Neural progenitor cell (in vitro differentiated cells): ENCODE data around the gene ERC1. TPM values are rescaled to one million over a fixed set of nuclear protein-coding genes. Genes with fewer than 3 reads are reported as not detected.
A peak's percentile ranks its signal among the peaks of the same experiment; 100 is the strongest.

Experiments used
- DNase-seq: peaks from one replicate; pipeline ENCODE4 v3.0.0-alpha.2; 2016; ENCODE audit warnings: low spot score
- H2AFZ ChIP-seq: fragments of 200-600 bp; sonication (generic); replicated peaks from 2 replicates; pipeline ENCODE4 v1.6.1; 2016; ENCODE audit warnings: antibody characterized with exemption
- H3F3A ChIP-seq: fragments of 200-600 bp; sonication (generic); 2 replicates; pipeline ENCODE4 v1.6.1; 2016; ENCODE audit warnings: antibody characterized with exemption, low read depth
- H3K27ac ChIP-seq: fragments of 200-600 bp; sonication (generic); 2 replicates; pipeline ENCODE4 v1.5.1; 2016; ENCODE audit warnings: mild to moderate bottlenecking
- H3K27me3 ChIP-seq: fragments of 200-600 bp; sonication (generic); 2 replicates; pipeline ENCODE4 v1.6.1; 2016; ENCODE audit warnings: mild to moderate bottlenecking, moderate library complexity
- H3K36me3 ChIP-seq: fragments of 200-600 bp; sonication (generic); 2 replicates; pipeline ENCODE4 v1.5.1; 2016
- H3K4me1 ChIP-seq: fragments of 200-600 bp; sonication (generic); 2 replicates; pipeline ENCODE4 v1.6.1; 2016; ENCODE audit warnings: mixed run types
- H3K4me2 ChIP-seq: fragments of 200-600 bp; sonication (generic); 2 replicates; pipeline ENCODE4 v1.6.1; 2016
- H3K4me3 ChIP-seq: fragments of 200-600 bp; sonication (generic); 2 replicates; pipeline ENCODE4 v1.5.1; 2016
- H3K79me2 ChIP-seq: fragments of 200-600 bp; sonication (generic); 2 replicates; pipeline ENCODE4 v1.6.1; 2016; ENCODE audit warnings: low read depth
- H3K9ac ChIP-seq: fragments of 200-600 bp; sonication (generic); 2 replicates; pipeline ENCODE4 v1.6.1; 2016
- H3K9me3 ChIP-seq: fragments of 200-600 bp; sonication (generic); 2 replicates; pipeline ENCODE4 v1.5.1; 2016; ENCODE audit warnings: low read depth
- H4K20me1 ChIP-seq: fragments of 200-600 bp; sonication (generic); 2 replicates; pipeline ENCODE4 v1.6.1; 2016; ENCODE audit warnings: low read depth
- H3K27ac Mint-ChIP-seq: 3 replicates; pipeline ENCODE4 v1.8.0; 2021; ENCODE audit warnings: mixed read lengths
- H3K27me3 Mint-ChIP-seq: 2 replicates; pipeline ENCODE4 v1.8.0; 2022; ENCODE audit warnings: low read depth, mild to moderate bottlenecking, inconsistent platforms, moderate library complexity, mixed read lengths; ENCODE audit not compliant: insufficient read depth
- H3K36me3 Mint-ChIP-seq: 3 replicates; pipeline ENCODE4 v1.8.0; 2021; ENCODE audit warnings: mixed read lengths
- H3K4me1 Mint-ChIP-seq: 3 replicates; pipeline ENCODE4 v1.8.0; 2021; ENCODE audit warnings: mixed read lengths
- H3K4me3 Mint-ChIP-seq: 3 replicates; pipeline ENCODE4 v1.8.0; 2021; ENCODE audit warnings: mild to moderate bottlenecking, moderate library complexity, mixed read lengths
- H3K9me3 Mint-ChIP-seq: 3 replicates; pipeline ENCODE4 v1.8.0; 2020; ENCODE audit warnings: mixed read lengths
- EZH2 ChIP-seq: fragments of 200-600 bp; sonication (generic); IDR thresholded peaks from 2 replicates; pipeline ENCODE4 v1.6.1; 2017; ENCODE audit warnings: antibody characterized with exemption, mild to moderate bottlenecking, moderate library complexity
- EZH2phosphoT487 ChIP-seq: fragments of 200-600 bp; sonication (generic); IDR thresholded peaks from 2 replicates; pipeline ENCODE4 v1.6.1; 2017; ENCODE audit warnings: antibody characterized with exemption
- total RNA-seq: library from RNA; depleted of rRNA; stranded (reverse); fragments of >200 nt; gene quantifications from 2 replicates; pipeline ENCODE4 v1.2.3, GENCODE V29; 2015; ENCODE audit warnings: low replicate concordance
- TF ChIP-seq, protein P1 (sequence below): fragments of 200-600 bp; sonication (generic); IDR thresholded peaks from 2 replicates; pipeline ENCODE4 v1.5.1; 2017; ENCODE audit warnings: antibody characterized with exemption, mild to moderate bottlenecking

Gene ERC1
- total RNA-seq, 1 donor from 2014 or later = 27.5 TPM

DNA sequence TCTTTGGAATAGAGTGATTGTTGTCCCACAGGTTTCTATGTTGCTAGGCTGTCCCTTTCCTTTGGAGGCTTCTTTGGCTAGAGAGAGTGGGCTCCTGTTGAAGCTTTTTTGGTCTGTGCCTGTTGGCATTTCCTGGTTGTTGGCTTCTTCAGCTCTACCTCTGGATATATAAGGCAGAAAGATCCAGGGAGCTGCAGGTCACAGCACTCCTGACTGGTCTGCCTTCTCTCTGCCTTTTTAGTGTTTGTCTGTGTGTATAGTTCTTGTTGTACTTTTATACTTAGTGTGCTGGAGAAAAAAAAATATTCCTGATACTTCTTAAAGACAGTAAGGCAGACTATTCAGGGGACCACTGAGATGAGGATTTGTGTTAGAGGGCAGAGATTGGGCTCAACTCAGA, 400.7 kb downstream of the ERC1 start:
- peaks cover 13% of the 10 kb centered on the region for H3K36me3 ChIP-seq
- no peaks in the 10 kb centered on the region for H3K4me1 ChIP-seq
- no peak overlapping the region for H3K4me3 ChIP-seq
- H3K27me3 ChIP-seq = no peaks in the 10 kb centered on the region
- TF ChIP-seq, protein P1, sequence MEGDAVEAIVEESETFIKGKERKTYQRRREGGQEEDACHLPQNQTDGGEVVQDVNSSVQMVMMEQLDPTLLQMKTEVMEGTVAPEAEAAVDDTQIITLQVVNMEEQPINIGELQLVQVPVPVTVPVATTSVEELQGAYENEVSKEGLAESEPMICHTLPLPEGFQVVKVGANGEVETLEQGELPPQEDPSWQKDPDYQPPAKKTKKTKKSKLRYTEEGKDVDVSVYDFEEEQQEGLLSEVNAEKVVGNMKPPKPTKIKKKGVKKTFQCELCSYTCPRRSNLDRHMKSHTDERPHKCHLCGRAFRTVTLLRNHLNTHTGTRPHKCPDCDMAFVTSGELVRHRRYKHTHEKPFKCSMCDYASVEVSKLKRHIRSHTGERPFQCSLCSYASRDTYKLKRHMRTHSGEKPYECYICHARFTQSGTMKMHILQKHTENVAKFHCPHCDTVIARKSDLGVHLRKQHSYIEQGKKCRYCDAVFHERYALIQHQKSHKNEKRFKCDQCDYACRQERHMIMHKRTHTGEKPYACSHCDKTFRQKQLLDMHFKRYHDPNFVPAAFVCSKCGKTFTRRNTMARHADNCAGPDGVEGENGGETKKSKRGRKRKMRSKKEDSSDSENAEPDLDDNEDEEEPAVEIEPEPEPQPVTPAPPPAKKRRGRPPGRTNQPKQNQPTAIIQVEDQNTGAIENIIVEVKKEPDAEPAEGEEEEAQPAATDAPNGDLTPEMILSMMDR = no peak
- TF ChIP-seq EZH2phosphoT487 = no peak
- TF ChIP-seq EZH2 = no peak
- H3K79me2 ChIP-seq = no peaks in the 10 kb centered on the region
- peak; percentile 55 for DNase-seq
- no peak overlapping the region for H2AFZ ChIP-seq
- no peak overlapping the region for H3K4me2 ChIP-seq
- H3K36me3 Mint-ChIP-seq = peaks cover 50% of the 10 kb centered on the region
- H3K9ac ChIP-seq = no peak overlapping the region
- no peaks in the 10 kb centered on the region for H4K20me1 ChIP-seq
- peaks cover 3% of the 10 kb centered on the region for H3K27me3 Mint-ChIP-seq
- no peak overlapping the region for H3K27ac ChIP-seq
- H3K4me3 Mint-ChIP-seq = no peak overlapping the region
- no peaks in the 10 kb centered on the region for H3K4me1 Mint-ChIP-seq
- no peak overlapping the region for H3K27ac Mint-ChIP-seq
- peaks cover 43% of the 10 kb centered on the region for H3K9me3 ChIP-seq
- H3F3A ChIP-seq = no peaks in the 10 kb centered on the region
- H3K9me3 Mint-ChIP-seq = peaks cover 62% of the 10 kb centered on the region

DNA sequence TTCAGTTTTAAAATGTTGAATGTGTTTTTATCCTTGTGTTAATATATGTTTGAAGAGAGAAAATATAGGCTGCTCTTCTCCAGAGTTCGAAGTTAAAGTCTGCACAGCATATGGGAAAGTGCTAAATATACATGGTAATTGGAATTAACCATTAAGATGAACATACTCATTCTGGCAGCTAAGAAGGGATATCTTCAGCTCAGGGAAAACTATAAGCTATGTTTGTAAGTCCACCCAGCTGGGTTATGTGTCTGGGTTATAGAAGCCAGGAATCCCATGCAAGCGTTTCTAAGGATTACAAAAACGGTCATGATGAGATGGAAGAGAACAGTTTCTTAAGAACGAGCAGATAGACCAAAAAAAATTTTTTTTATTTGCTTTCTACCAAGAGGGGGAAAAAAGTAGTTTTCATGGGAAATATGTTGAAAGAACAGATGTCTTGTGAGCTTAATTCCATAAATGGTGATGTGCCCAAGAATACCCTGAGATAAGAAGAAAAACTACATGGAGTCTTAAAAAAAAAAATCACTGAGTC, 404.5 kb downstream of the ERC1 start:
- Histone ChIP-seq H3K27me3 (no peaks in the 10 kb centered on the region), H3K4me2 (no peak overlapping the region), H3K79me2 (no peaks in the 10 kb centered on the region), H3K4me3 (no peak overlapping the region), H3K9ac (no peak overlapping the region), H3K36me3 (peaks cover 6% of the 10 kb centered on the region), H3F3A (no peaks in the 10 kb centered on the region), H3K9me3 (peaks cover 30% of the 10 kb centered on the region), H3K27ac (no peak overlapping the region), H4K20me1 (no peaks in the 10 kb centered on the region), H3K4me1 (no peaks in the 10 kb centered on the region), H2AFZ (no peak overlapping the region)
- TF ChIP-seq EZH2 (no peak), EZH2phosphoT487 (no peak)
- H3K27ac Mint-ChIP-seq = no peak overlapping the region
- no peak overlapping the region for H3K4me3 Mint-ChIP-seq
- no peak for DNase-seq
- no peaks in the 10 kb centered on the region for H3K4me1 Mint-ChIP-seq
- H3K9me3 Mint-ChIP-seq = peaks cover 44% of the 10 kb centered on the region
- peaks cover 3% of the 10 kb centered on the region for H3K27me3 Mint-ChIP-seq
- peaks cover 41% of the 10 kb centered on the region for H3K36me3 Mint-ChIP-seq

- no peak overlapping the region for H2AFZ ChIP-seq
- peaks cover 23% of the 10 kb centered on the region for H3K9me3 Mint-ChIP-seq
- H3K27me3 ChIP-seq = no peaks in the 10 kb centered on the region
- peaks cover 10% of the 10 kb centered on the region for H3K9me3 ChIP-seq
- H3K27ac Mint-ChIP-seq = no peak overlapping the region
- no peak overlapping the region for H3K4me3 Mint-ChIP-seq
- H3K36me3 Mint-ChIP-seq = peaks cover 25% of the 10 kb centered on the region
- H3K79me2 ChIP-seq = no peaks in the 10 kb centered on the region
- H3K4me3 ChIP-seq = no peak overlapping the region
- no peak for DNase-seq
- no peak overlapping the region for H3K4me2 ChIP-seq
- no peak for TF ChIP-seq EZH2
- no peak for TF ChIP-seq EZH2phosphoT487
- TF ChIP-seq, protein P1 = no peak
- H3K27me3 Mint-ChIP-seq = no peaks in the 10 kb centered on the region
- no peaks in the 10 kb centered on the region for H3K36me3 ChIP-seq
- H3F3A ChIP-seq = no peaks in the 10 kb centered on the region
- no peaks in the 10 kb centered on the region for H4K20me1 ChIP-seq
- H3K4me1 ChIP-seq = no peaks in the 10 kb centered on the region
- no peak overlapping the region for H3K9ac ChIP-seq
- H3K4me1 Mint-ChIP-seq = no peaks in the 10 kb centered on the region
- H3K27ac ChIP-seq = no peak overlapping the region
These were observed 407.6 kb downstream of the ERC1 start for GRCh38 chr12:1398673-1399072.

- TF ChIP-seq, protein P1 = no peak
- no peak for TF ChIP-seq EZH2
- TF ChIP-seq EZH2phosphoT487 = no peak
- no peaks in the 10 kb centered on the region for H3K4me1 Mint-ChIP-seq
- Histone ChIP-seq H2AFZ (no peak overlapping the region), H3K9me3 (no peaks in the 10 kb centered on the region), H4K20me1 (no peaks in the 10 kb centered on the region), H3K4me3 (no peak overlapping the region), H3F3A (no peaks in the 10 kb centered on the region), H3K27me3 (no peaks in the 10 kb centered on the region), H3K4me1 (no peaks in the 10 kb centered on the region), H3K79me2 (no peaks in the 10 kb centered on the region), H3K36me3 (peaks cover 3% of the 10 kb centered on the region), H3K27ac (no peak overlapping the region), H3K9ac (no peak overlapping the region), H3K4me2 (no peak overlapping the region)
- H3K9me3 Mint-ChIP-seq = peaks cover 5% of the 10 kb centered on the region
- DNase-seq = no peak
- no peak overlapping the region for H3K27ac Mint-ChIP-seq
- peaks cover 8% of the 10 kb centered on the region for H3K36me3 Mint-ChIP-seq
- H3K27me3 Mint-ChIP-seq = no peaks in the 10 kb centered on the region
- H3K4me3 Mint-ChIP-seq = no peak overlapping the region
These were observed 410.9 kb downstream of the ERC1 start for GRCh38 chr12:1401891-1402290.
